Stomach (tissue), 4 donors: ENCODE data around the gene AKR1B15.

Experiments
- EP300 ChIP-seq: sonication (generic); formaldehyde crosslinking; IDR thresholded peaks from one replicate; pipeline ENCODE4 v1.6.1; 2017; ENCODE audit warnings: antibody characterized with exemption
- POLR2AphosphoS5 ChIP-seq, 3 donors: sonication (generic); formaldehyde crosslinking; IDR thresholded peaks; one replicate each; pipeline ENCODE4 v1.6.1; 2016; ENCODE audit warnings: antibody characterized with exemption in 3 of 3
- TF ChIP-seq, protein P1 (sequence below), 7 experiments: fragments of 450-650 bp in 4 of 7; fragments of 200-600 bp in 3 of 7; sonication (generic) in 3 of 7; IDR thresholded peaks; one replicate each; pipeline ENCODE4 v1.5.1; 2016 to 2019; ENCODE audit warnings: antibody characterized with exemption in 7 of 7, control low read depth in 2 of 7, mild to moderate bottlenecking in 1 of 7

GRCh38 chr7:134539380-134540004 is 9.4 kb upstream of the AKR1B15 start:
- TF ChIP-seq, protein P1, sequence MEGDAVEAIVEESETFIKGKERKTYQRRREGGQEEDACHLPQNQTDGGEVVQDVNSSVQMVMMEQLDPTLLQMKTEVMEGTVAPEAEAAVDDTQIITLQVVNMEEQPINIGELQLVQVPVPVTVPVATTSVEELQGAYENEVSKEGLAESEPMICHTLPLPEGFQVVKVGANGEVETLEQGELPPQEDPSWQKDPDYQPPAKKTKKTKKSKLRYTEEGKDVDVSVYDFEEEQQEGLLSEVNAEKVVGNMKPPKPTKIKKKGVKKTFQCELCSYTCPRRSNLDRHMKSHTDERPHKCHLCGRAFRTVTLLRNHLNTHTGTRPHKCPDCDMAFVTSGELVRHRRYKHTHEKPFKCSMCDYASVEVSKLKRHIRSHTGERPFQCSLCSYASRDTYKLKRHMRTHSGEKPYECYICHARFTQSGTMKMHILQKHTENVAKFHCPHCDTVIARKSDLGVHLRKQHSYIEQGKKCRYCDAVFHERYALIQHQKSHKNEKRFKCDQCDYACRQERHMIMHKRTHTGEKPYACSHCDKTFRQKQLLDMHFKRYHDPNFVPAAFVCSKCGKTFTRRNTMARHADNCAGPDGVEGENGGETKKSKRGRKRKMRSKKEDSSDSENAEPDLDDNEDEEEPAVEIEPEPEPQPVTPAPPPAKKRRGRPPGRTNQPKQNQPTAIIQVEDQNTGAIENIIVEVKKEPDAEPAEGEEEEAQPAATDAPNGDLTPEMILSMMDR (IDR thresholded peaks at IDR 0.05) = no peak
- TF ChIP-seq POLR2AphosphoS5 (IDR thresholded peaks at IDR 0.05) (no peak), EP300 (no peak)
